KOPT-K1 (cell line): ENCODE data around the gene PRSS21.

Source experiments
- H3K27ac ChIP-seq: fragments of 200-600 bp; sonication (generic); 2 replicates; pipeline ENCODE4 v1.5.1; 2016; ENCODE audit warnings: antibody characterized with exemption, mild to moderate bottlenecking, low read depth, low read length; ENCODE audit not compliant: poor library complexity, severe bottlenecking
- H3K36me3 ChIP-seq: fragments of 200-600 bp; sonication (generic); 2 replicates; pipeline ENCODE4 v1.5.1; 2017; ENCODE audit warnings: antibody characterized with exemption, mild to moderate bottlenecking, low read length, moderate library complexity; ENCODE audit not compliant: insufficient read depth
- H3K9me3 ChIP-seq: fragments of 200-600 bp; sonication (generic); 2 replicates; pipeline ENCODE4 v1.5.1; 2017; ENCODE audit warnings: antibody characterized with exemption, low read length, mild to moderate bottlenecking; ENCODE audit not compliant: insufficient read depth, poor library complexity, severe bottlenecking

The PRSS21 gene

DNA sequence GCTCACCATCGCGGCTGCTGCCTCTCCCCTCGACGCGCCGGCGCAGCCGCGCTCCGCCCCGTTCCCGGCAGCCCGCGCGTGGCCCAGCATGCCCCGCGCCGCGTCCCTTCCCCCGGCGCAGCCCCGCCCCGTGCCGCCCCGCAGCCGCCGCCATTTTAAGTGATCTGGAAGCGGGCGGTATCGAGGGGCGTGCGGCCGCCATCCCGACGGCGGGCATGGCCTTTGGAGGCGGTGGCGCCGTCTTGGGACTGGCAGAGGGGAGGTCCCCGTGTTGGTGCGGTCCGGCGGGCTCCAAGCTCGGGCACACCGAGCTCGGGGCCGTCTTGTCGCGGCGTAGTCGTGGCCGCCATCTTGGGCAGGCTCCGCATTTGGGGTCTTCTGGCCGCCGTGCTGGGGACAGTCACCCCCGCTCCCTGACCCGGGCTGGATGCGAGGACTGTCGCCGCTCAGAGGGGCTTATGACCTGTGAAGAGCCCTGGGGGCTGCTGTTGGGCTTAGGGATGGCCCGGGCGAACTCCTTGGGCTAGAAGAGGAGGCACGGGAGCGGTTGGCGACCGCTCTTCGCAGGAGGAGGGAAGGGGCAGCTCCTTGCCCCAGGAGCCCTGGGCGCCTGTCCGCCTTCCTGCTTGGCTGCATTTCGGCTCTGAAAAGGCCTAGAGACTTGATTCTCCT is 39.7 kb upstream of the PRSS21 start, which contains the start of gene ELOB:
Gene ELOB, minus strand, starts transcription at position 50 of the 672 bp plus-strand sequence. Its CDS starts 41 bp downstream, at position 9.
- Histone ChIP-seq H3K27ac (peak within 1 kb of the TSS; percentile 100), H3K9me3 (no peaks in the 10 kb centered on the region), H3K36me3 (peaks cover 32% of the 10 kb centered on the region)

DNA sequence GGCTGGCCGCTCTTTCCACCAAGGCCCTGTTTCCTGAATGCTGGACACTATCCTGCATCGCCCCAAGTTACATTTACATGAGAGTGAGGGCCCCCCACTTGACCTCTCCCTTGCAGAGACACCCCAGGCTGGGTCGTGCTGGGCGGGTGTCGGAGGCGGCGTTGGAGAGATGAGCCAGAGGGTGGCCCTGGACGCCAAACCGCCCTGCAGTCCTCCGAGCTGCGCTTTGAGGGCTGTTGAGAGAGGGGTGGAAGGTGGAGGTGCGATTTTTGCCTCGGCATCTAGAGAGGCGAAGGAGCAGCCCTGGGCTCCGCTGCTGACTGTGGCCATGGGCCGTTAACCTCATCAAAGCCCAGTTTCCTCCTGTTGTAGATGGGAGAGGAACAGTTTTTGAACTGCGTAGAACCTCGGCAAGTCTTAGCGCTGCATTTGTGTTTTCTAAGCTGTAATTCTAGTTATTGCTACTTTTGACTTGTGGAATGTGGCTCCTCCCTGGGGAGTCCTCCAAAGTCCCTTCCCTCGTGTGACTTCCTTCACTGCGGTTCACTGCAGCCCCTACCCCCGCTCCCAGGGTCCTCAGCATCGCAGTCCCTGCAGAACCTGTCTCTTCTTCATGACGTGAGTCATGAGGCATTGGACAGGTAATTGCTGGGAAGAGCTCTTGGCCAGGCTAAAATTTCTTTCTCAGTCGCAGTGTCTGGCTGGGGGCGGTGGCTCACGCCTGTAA is 39.0 kb upstream of the PRSS21 start:
- Histone ChIP-seq H3K36me3 (peaks cover 26% of the 10 kb centered on the region), H3K27ac (peak overlapping the region; percentile 100), H3K9me3 (no peaks in the 10 kb centered on the region)

DNA sequence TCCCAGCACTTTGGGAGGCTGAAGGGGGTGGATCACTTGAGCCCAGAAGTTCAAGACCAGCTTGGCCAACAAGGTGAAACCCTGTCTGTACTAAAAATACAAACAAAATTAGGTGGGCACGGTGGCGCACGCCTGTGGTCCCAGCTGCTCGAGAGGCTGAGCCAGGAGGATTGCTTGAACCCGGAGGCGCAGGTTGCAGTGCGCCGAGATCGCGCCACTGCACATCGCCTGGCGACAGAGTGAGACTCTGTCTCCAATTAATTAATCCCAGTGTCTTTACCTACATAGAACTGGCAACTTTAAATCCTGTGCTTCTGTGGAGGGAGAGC is 38.4 kb upstream of the PRSS21 start:
- Histone ChIP-seq H3K9me3 (no peaks in the 10 kb centered on the region), H3K36me3 (peaks cover 20% of the 10 kb centered on the region), H3K27ac (peak overlapping the region; percentile 100)

DNA sequence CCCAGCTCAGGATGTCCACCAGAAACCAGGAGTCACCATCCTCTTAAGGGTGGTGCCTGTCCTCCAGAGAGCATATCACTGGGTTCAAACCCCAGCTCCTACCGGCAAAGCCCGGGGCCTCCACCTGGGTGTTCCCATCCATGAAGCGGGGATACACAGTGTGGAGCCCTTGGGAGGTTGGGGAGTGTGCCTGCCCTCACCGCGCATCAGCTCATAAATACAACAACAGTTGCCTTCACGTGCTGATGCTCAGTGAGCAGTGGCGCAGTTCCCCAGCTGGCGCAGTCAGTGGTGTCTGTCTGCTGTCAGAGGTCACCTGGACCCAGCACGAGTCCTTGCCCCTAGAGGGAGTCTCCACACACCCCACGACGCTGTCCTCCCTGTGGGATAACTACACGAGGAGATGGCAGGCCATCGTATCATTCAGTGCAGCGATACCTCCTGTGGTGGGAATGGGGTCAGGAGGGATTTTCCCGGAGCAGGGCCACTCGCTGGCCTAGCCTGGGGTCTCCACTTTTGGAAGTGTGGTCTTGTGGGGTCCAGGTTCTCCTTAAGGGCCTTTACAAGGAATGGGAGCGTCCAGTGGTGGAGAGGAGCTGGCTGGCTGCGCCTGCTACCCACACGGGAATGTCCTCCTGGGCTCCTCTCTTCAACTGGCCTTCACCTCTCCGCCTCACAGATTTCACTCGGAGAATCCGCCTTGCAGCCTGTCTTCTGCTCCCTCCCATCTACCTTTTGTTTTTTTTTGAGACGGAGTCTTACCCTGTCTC is 37.7 kb upstream of the PRSS21 start:
- Histone ChIP-seq H3K9me3 (no peaks in the 10 kb centered on the region), H3K27ac (no peak overlapping the region), H3K36me3 (peaks cover 13% of the 10 kb centered on the region)

DNA sequence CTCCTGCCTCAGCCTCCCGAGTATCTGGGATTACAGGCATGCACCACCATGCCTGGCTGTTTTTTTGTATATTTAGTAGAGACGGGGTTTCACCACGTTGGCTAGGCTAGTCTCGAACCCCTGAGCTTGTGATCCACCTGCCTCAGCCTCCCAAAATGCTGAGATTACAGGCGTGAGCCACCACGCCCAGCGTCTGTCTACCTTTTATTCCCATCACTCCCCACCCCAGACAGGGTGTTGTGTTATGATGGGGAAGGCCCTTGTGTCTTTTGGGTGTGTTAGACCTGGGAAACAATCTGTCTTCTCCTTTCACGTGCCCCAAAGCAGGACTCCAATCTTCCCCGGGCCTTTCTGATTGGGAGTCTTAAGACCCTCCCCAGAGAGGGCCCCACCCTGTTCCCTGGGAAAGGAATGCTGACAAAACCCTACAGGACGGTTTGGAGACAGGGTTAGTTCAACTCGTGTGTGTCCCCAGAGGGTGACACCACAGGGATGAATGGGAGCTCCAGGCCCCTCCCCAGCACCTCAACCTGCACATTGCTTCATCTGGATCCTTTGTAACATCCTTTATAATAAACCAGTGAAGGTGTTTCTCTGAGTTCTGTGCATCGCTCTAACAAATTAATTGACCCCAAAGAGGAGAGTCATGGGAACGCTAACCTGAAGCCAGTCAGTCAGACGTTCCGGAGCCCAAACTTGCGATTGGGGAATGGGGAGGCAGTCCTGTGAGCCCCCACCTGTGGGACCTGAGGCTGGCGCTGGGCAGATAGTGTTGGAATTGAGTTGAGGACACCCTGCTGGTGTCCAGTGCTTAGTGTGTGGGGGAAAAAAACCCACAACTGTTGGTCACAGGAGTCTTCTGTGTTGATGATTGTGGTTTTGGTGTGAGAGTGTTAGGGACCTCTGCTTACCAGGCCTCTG is 36.8 kb upstream of the PRSS21 start:
- peaks cover 4% of the 10 kb centered on the region; the same call in 1 of the 2 replicates for H3K36me3 ChIP-seq
- H3K27ac ChIP-seq: no peak overlapping the region
- no peaks in the 10 kb centered on the region for H3K9me3 ChIP-seq

DNA sequence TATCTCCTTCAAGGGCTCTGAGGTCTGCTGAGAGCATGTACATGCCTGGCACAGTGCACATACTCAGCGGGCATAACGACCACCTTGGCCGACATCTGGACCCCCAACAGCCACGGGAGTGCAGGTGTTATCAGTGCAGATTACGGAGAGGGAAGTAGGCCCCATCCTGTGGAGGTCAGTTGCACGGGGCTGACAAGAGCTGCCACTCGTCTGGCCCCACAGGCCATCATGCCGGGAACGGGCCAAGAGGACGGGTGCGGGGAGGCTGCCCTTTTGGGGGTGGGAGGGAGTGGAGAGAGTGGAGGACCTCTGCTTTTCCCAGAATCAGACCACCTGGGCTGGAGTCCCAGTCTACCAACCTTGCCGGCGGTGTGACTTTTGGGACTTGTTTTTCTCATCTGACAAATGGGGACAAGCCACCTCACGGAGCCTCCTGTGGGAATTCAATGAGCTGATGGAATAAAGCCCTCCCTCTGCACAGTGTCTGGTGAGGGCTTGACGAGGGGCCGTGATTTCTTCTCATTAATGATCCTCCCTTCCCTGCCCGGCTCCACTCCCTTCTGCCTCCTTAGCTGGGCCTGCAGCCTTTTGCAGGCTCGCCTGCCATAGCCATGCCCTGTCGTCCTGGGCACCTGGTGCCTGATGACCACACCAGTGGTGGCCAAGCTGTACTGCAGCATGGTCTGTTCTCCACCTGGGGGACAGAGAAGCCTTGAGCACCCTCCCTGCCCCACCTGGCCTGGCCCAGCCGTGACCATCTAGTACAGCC is 34.3 kb upstream of the PRSS21 start:
- Histone ChIP-seq H3K36me3 (no peaks in the 10 kb centered on the region), H3K9me3 (no peaks in the 10 kb centered on the region), H3K27ac (no peak overlapping the region)

DNA sequence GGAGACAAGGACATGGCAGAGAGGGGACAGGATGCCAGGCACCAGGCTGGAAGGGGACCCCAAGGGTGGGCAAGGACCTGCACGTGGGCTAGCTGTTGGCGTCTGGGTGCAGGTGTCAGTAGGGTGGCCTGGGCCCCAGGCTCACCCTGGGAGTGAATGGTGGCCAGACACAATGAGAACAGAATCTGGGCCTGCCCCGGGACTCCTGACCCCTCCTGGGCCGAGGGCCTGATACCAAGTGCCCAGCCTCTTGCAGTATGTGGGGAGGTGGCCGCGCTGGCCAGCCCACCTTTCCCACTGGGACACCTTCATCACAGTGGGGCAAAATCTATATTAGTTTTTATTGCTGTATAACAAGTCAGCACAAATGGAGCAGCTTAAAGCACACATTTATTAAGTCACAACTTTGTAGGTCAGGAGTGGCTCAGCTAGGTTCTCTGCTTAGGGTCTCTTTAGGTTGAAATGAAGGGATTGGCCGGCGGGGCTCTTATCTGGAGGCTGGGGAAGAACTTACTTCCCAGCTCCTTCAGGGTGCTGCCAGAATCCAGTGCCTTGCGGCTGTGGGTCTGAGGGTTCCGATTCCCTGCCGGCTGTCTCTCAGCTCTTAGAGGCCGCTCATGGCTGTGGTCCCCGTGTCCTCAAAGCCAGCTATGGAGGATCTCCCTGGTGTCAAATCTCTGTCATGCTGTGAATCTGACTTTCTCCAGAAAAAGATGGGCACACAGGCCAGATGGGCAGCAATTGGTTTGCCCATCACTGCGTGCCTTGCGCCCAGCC is 33.3 kb upstream of the PRSS21 start:
- H3K36me3 ChIP-seq: no peaks in the 10 kb centered on the region
- H3K9me3 ChIP-seq: no peaks in the 10 kb centered on the region
- H3K27ac ChIP-seq: no peak overlapping the region

DNA sequence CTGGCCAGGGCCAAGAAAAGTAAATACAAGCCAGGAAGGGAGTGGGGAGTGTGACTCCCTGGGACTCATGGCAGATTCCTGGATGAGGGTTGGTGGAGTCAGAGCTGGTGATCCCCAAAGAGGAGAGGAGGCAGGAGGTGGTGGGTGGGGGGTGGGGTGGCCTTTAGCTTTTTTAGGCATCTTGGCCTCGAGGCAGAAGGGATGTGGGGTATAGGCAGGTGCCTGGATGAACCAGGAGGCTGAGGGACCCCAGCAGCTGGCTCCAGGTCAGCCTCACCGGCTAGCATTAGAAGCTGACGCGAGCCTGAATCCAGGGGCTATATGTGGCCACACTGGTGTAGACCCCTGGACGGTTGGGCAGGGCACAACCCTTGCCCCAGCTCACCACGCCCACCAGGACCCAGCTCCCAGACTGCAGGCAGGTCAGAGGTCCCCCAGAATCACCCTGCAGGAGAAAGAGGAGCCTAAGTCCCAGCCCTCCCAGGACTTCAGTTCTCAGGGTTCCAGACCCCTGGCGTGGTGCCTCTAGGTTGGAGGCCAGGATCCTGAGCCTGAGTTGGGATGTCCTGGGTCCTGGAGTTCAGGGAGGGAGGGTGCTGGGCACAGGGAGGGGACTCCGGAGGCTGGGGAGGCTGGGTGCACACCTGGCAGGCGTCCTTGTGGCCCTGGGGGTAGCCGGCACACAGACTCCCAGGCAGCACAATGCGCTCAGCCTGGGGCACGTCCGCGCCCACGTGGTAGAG is 32.5 kb upstream of the PRSS21 start:
- no peak overlapping the region for H3K27ac ChIP-seq
- H3K36me3 ChIP-seq: no peaks in the 10 kb centered on the region
- H3K9me3 ChIP-seq: no peaks in the 10 kb centered on the region

DNA sequence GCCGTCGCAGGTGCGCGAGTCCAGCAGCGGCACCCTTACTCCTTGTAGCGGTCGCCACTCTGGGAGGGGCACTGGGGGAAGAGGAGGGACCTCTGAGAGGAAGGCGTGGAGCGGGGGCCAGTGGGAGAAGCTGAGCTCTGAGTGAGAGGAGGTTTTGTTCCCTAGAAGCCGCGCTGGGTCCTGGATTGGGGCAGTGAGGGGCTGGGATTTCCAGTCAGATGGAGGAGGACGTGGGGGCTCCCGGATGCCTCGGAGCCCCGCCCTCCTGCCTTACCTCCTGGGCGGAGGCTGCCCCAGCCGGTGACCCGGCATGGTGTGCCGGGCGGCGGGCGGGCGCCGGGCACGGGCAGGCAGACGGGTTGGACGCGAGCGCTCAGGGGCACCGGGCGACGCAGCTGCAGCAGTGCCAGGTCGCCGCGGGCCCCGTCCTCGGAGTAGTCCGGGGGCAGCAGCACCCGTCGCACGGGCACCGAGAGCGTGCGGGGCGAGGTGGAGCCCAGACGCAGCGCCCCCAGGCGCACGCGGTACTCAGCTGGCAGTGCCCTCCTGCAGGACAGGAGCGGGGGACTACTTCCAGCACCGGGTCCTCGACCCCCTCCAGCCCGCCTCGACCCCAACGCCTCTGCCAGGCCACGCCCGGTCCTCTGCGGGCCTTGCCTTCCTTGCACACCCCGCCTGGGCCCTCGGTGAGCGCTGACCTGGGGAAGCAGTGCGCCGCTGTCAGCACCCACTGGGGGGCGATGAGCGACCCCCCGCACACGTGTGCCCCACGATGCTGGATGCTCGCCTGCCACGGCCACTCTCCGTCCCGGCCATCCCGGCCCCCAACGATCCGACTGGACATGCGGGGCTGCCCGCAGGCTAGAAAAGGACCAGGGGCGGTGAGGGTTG is 31.7 kb upstream of the PRSS21 start:
- Histone ChIP-seq H3K9me3 (no peaks in the 10 kb centered on the region), H3K36me3 (no peaks in the 10 kb centered on the region), H3K27ac (no peak overlapping the region)

DNA sequence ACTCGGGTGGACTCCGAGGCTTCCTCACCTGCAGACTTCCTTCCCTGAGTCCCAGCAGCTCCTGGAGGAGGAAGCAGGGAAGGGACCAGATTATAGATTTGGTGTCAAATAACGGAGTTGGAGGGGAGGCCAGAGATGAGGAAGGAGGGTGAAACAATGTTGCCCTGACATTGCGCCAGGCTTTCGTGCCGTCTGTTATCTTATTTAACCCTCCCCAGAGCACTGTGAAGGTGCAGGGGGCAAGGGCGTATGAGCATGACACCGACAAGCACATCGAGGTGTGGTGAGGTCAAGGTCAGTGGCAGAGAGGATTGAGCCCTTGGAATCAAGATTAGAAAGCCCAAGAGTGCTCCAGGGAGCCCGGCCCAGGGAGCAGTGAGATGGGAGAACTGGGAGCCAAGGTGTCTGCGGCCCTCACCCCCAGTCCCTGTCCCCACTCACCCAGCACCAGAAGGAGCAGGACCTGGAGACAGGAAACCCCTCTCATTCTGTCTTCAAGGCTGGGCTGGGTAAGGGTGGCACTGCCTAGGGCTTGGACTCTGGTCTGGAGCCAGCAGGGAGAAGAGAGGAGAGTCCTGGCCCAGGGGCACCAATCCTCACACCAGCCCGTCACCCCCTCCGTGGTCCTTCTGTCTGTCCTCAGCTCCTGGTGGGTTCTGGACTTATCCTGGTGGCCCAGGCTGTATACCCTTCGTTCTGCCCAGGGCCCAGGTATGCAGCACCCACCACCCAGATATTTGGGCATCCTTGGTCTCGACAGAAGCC is 30.8 kb upstream of the PRSS21 start:
- no peaks in the 10 kb centered on the region for H3K9me3 ChIP-seq
- H3K36me3 ChIP-seq: no peaks in the 10 kb centered on the region

DNA sequence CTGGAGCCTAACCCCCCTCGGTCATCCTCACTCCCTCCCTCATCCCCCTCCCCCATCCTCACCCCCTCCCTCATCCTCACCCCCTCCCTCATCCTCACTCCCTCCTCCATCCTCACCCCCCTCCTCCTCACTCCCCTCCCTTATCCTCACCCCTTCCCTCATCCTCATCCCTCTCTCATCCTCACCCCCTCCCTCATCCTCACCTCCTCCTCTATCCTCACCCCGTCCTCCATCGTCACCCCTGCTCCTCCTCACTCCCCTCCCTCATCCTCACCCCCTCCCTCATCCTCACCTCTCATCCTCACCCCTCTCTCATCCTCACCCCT is 30.2 kb upstream of the PRSS21 start:
- H3K36me3 ChIP-seq: no peaks in the 10 kb centered on the region
- no peaks in the 10 kb centered on the region for H3K9me3 ChIP-seq
- H3K27ac ChIP-seq: no peak overlapping the region

More for the DNA sequence above, 30.8 kb upstream of the PRSS21 start:
- no peak overlapping the region for H3K27ac ChIP-seq

DNA sequence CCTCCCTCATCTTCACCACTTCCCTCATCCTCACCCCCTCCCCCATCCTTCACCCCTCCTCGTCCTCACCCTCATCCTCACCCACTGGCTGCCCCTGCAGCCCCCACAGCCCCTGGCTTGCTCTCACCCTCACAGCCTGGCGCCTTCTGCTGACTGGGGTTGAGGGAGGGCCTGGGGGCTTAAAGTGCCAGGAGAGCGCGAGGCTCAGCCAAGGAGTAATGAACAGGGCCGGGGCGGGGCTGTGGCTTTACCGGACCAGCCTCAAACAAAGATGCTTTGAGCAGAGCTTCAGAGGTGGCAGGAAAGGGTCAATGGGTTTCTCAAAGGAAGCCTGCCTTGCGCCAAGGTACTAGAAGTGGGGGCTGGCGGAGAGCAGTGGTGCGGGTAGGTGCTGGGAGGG is 29.6 kb upstream of the PRSS21 start, which contains the start of gene PRSS33:
Gene PRSS33, minus strand, starts transcription at position 155 of the 400 bp plus-strand sequence. CDS start 1,013 bp downstream, outside the sequence.
- no peak within 1 kb of the TSS for H3K27ac ChIP-seq
- no peaks in the 10 kb centered on the region for H3K9me3 ChIP-seq
- no peaks in the 10 kb centered on the region for H3K36me3 ChIP-seq
